Testis (tissue), 2 donors: ENCODE measurements around the gene RIOX2.

Source experiments
- POLR2A ChIP-seq: fragments of 450-650 bp; IDR thresholded peaks from one replicate; pipeline ENCODE4 v1.6.1; 2017; ENCODE audit warnings: antibody characterized with exemption, mild to moderate bottlenecking, moderate library complexity
- TF ChIP-seq, protein P1 (sequence below), 3 experiments: fragments of 450-650 bp in 2 of 3; fragments of 200-600 bp in 1 of 3; sonication (generic) in 1 of 3; IDR thresholded peaks; one replicate each; pipeline ENCODE4 v1.5.1; 2016 to 2019; ENCODE audit warnings: antibody characterized with exemption in 3 of 3, mild to moderate bottlenecking in 2 of 3, moderate library complexity in 1 of 3

GRCh38 chr3:98020412-98020811, 48.2 kb upstream of the RIOX2 start:
- TF ChIP-seq, protein P1, sequence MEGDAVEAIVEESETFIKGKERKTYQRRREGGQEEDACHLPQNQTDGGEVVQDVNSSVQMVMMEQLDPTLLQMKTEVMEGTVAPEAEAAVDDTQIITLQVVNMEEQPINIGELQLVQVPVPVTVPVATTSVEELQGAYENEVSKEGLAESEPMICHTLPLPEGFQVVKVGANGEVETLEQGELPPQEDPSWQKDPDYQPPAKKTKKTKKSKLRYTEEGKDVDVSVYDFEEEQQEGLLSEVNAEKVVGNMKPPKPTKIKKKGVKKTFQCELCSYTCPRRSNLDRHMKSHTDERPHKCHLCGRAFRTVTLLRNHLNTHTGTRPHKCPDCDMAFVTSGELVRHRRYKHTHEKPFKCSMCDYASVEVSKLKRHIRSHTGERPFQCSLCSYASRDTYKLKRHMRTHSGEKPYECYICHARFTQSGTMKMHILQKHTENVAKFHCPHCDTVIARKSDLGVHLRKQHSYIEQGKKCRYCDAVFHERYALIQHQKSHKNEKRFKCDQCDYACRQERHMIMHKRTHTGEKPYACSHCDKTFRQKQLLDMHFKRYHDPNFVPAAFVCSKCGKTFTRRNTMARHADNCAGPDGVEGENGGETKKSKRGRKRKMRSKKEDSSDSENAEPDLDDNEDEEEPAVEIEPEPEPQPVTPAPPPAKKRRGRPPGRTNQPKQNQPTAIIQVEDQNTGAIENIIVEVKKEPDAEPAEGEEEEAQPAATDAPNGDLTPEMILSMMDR (IDR thresholded peaks at IDR 0.05), result no peak
- TF ChIP-seq POLR2A, result no peak
